ENCODE results near the gene PPP1R14D.

DNA sequence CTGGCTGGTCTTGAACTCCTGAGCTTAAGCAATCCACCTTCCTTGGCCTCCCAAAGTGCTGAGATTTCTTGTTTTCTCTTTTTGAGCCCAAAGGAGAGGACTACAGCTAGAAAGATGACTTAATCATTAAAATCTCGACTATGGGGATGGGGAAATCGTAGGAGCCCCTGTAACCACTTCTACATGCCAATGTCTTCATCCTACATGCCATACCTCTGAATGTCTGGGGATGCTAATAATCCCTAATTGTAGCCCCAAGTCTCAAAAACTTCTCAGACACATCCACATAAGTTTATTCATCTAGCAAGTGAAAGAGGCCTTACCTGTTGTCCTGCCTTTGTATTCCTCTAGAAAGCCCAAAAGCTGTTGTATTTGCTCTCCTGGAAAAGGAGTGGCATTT, 49.2 kb upstream of the PPP1R14D start:
- TF ChIP-seq, protein P1, sequence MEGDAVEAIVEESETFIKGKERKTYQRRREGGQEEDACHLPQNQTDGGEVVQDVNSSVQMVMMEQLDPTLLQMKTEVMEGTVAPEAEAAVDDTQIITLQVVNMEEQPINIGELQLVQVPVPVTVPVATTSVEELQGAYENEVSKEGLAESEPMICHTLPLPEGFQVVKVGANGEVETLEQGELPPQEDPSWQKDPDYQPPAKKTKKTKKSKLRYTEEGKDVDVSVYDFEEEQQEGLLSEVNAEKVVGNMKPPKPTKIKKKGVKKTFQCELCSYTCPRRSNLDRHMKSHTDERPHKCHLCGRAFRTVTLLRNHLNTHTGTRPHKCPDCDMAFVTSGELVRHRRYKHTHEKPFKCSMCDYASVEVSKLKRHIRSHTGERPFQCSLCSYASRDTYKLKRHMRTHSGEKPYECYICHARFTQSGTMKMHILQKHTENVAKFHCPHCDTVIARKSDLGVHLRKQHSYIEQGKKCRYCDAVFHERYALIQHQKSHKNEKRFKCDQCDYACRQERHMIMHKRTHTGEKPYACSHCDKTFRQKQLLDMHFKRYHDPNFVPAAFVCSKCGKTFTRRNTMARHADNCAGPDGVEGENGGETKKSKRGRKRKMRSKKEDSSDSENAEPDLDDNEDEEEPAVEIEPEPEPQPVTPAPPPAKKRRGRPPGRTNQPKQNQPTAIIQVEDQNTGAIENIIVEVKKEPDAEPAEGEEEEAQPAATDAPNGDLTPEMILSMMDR (IDR thresholded peaks at IDR 0.05): no peak
- TF ChIP-seq POLR2A (IDR thresholded peaks at IDR 0.05): no peak
- no peak for TF ChIP-seq EP300 (IDR thresholded peaks at IDR 0.05)

Measured in ovary (tissue), 3 donors.